IPS-11a (cell line): Measurements from ENCODE around the gene DAZAP1.
"Not testable (repeated sequence)": the region's sequence is repeated elsewhere in the genome, so short reads cannot be mapped to it uniquely, and the experiment has no call there.

Experiments
- H3K4me3 ChIP-seq: one replicate; pipeline ENCODE4 v1.5.1; 2013; ENCODE audit warnings: low read depth, low read length, control low read depth

Gene DAZAP1

GRCh38 chr19:1410136-1410786 lies 2.9 kb downstream of the DAZAP1 start:
- no peak overlapping the region for H3K4me3 ChIP-seq

DNA sequence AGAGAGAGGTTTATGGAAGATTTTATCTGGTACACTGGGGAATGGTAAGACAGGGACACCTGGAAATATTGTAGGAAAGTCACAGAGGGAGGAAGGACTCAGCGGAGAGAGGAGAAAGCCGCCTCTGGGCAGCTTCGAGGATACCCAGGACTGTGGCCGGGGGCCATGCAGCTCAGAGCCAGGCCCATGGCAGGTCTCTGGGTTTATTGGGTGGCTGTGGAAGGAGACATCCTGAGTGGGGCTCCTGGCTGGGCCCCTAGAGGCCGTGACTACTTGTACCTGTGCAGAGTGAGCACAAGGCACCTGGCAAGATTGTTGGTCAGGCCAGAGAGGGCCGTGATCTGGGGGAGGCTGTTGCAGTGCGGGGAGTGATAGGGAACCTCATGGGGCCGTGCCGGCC lies 3.4 kb downstream of the DAZAP1 start:
- no peak overlapping the region for H3K4me3 ChIP-seq

DNA sequence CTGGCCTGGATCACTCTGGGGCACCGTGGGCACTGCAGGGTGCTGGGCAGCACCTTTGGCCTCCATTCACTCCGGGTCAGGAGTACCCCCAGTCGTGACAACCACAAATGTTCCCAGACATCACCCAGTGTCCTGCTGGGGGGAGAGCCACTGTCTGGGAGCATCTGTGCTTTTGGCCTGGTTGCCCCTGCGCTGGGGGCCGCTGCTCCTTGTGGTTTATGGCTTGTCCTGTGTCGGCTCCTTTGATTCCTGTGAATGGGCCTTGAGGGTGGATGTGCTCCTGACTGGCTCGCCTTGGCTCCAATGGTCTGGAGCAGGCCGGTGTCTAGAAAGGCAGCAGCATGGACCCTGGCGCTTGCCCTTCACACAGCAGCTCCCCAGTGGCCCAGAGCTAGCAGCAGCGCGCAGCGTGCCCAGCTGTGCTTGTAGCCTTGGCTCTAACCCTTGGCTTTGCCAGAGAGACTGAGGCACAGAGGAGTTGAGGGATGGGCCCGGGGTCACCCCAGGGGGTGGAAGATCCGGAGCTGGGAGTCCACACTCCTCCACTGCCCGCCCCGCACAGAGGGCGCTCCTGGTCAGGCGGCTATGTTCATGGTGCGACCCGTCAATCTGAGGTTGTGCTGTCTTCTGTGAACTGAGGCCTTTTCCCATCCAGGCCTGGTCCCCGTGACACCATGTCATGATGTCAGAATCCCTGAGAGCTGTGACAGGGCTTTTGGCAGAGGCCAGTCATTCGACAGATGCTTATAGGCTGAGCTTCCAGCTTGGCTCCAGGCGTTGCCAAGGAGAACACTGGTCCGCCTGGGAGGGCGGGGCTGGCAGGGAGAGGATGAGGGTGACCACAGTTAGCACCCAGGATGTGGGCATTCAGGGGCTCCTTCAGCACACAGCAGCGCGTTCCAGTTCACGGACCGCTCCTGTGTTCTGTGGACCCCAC lies 4.1 kb downstream of the DAZAP1 start:
- H3K4me3 ChIP-seq = no peak overlapping the region

DNA sequence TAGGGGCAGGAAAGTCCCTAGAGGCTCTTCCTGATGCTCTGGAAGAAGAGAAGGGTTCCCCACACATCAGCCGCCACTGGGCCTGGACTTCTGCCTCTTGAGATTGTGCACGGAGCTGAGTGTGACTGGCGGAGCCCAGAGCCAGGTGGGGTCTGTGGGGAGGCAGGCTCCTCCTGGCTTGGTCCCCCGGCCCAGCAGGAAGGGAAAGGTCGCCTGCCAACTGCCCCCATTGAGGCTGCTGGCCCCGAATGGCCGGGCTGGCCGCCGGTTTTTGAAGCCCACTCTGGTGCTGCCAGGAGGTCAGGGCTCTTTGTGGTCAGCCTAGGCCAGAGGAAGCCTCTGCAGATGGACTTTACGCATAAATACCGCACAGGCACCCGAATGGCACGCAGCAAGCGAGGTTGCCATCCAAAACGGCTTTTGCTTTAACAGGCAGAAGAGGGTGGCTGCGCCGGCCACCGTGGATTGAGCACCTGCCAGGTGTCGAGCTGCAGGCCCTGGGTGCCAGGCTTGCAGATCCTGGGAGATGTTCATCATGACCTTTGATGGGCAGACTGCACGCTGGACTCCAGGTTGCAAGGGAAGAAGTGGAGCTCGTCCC lies 5.0 kb downstream of the DAZAP1 start:
- no peak overlapping the region for H3K4me3 ChIP-seq

GRCh38 chr19:1412995-1413800 lies 5.8 kb downstream of the DAZAP1 start:
- H3K4me3 ChIP-seq = no peak overlapping the region

GRCh38 chr19:1416014-1416841 lies 8.8 kb downstream of the DAZAP1 start:
- no peak overlapping the region for H3K4me3 ChIP-seq

GRCh38 chr19:1417145-1417544 lies 9.8 kb downstream of the DAZAP1 start:
- H3K4me3 ChIP-seq = no peak overlapping the region

- no peak overlapping the region for H3K4me3 ChIP-seq
Observed at GRCh38 chr19:1417681-1418495, 10.5 kb downstream of the DAZAP1 start.

GRCh38 chr19:1418496-1418775 lies 11.1 kb downstream of the DAZAP1 start:
- H3K4me3 ChIP-seq = no peak overlapping the region

GRCh38 chr19:1418951-1419738 lies 11.8 kb downstream of the DAZAP1 start:
- no peak overlapping the region for H3K4me3 ChIP-seq

DNA sequence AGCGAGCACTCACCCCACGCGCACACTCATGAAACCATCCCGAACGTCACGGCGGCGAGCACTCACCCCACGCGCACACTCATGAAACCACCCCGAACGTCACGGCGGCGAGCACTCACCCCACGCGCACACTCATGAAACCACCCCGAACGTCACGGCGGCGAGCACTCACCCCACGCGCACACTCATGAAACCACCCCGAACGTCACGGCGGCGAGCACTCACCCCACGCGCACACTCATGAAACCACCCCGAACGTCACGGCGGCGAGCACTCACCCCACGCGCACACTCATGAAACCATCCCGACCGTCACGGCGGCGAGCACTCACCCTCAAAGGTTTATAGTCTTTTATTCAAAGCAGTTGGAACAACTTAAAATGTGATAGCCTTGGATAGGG lies 12.7 kb downstream of the DAZAP1 start:
- H3K4me3 ChIP-seq = not testable (repeated sequence)

GRCh38 chr19:1420590-1420989 lies 13.2 kb downstream of the DAZAP1 start:
- no peak overlapping the region for H3K4me3 ChIP-seq

- H3K4me3 ChIP-seq = no peak overlapping the region
Observed at GRCh38 chr19:1421218-1421957, 14.0 kb downstream of the DAZAP1 start.

DNA sequence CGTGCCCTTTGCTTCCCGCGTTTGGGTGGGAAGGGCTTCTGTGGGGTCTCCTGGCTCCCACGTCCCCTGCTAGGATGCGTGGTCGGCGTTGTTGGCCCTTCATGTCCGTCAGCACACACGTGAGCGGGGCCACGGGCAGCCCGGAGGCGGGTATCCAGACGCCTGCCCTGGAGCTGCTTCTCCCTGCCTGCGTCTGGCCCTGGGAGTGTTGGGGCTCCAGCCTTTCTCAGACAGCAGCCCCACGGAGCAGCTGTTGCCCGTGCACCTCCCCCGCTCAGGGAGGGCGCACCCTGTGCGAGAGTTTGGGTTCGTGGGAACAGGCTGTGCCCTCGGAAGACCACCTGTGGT lies 14.5 kb downstream of the DAZAP1 start:
- H3K4me3 ChIP-seq = no peak overlapping the region

DNA sequence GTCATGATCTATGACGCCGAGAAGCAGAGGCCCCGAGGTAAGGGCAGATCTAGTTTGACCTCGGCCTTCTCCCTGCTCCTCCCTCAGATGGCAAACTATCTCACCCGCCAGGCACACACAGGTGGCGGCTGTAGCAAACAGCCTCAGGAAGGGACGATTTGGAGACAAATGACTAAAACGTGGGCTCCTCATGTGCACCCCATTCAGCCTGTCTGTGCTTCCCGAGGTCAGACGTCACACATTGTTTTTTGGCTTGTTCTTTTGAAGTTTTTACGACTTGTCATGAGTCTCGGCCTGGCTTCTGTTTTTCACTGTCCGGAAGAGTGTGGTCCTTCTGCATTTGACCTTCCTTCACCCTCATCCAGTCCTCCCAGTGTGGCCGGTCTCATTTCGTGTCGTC lies 15.0 kb downstream of the DAZAP1 start:
- H3K4me3 ChIP-seq = no peak overlapping the region

GRCh38 chr19:1422943-1423342 lies 15.6 kb downstream of the DAZAP1 start:
- H3K4me3 ChIP-seq = no peak overlapping the region

DNA sequence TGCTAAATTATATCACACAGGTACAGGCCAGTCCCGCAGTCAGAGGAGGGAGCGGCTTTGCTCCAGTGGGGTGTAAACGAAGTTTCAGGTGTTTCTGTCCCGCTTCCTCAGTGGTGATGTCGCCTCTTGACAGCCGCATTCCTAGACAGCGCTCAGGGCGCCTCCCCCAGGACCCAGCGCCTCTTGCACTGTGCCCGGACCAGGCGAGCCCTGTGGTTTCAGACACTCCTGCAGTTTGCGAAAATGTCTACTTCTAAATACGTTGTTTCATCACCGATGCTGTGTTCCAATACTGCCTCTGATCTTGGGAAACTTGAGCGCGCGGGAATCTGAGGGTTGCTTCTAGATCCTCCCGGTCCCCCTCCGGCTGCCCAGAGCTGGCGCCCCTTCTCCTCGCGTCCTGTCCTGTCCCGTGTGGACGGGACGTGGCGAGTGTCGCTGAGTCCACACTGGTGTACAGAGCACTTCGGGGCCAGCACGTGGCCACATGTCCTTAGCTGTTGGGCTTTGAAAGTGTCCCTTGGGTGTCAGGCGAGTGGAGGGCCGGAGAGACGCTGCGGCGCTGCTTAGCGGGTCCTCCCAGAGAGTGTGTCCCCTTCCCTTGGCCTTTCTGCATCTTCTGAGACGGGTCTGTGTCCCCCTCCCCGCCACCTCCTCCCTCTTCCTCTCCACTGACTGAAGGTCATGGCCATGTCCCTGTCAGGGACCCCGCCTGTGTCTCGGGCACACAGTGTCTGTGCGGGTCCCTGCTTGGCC lies 16.2 kb downstream of the DAZAP1 start:
- no peak overlapping the region for H3K4me3 ChIP-seq
